Measurements from ENCODE around the gene NPAS3.

NPAS3 gene

GRCh38 chr14:33679025-33679424 lies 740.3 kb downstream of the NPAS3 start:
- H3K27me3 ChIP-seq (ENCODE audit: control insufficient read depth, insufficient read depth, low read length), result no peaks in the 10 kb centered on the region
- peaks cover 2% of the 10 kb centered on the region; the same call in 1 of the 2 replicates for H3K4me1 ChIP-seq (ENCODE audit: control insufficient read depth, insufficient read depth, low read length)
- no peaks in the 10 kb centered on the region for H3K36me3 ChIP-seq (ENCODE audit: control insufficient read depth, insufficient read depth, low read length)
- no peak overlapping the region for H3K4me3 ChIP-seq (ENCODE audit: low read length)
- no peaks in the 10 kb centered on the region for H3K9me3 ChIP-seq (ENCODE audit: control insufficient read depth, insufficient read depth, low read length)
- no peak for DNase-seq (ENCODE audit: low read depth, low spot score)
- no CpG with 5 or more reads among the region's 2 CpGs for WGBS (ENCODE audit: insufficient coverage, insufficient read length)
- H3K27ac ChIP-seq (ENCODE audit: low read length), result no peak overlapping the region

GRCh38 chr14:33679461-33680225 lies 741.0 kb downstream of the NPAS3 start:
- WGBS (ENCODE audit: insufficient coverage, insufficient read length), result 100% methylated on average over 1 of the region's 3 CpGs
- Histone ChIP-seq H3K27me3 (ENCODE audit: control insufficient read depth, insufficient read depth, low read length) (no peaks in the 10 kb centered on the region), H3K4me3 (ENCODE audit: low read length) (no peak overlapping the region), H3K9me3 (ENCODE audit: control insufficient read depth, insufficient read depth, low read length) (no peaks in the 10 kb centered on the region), H3K27ac (ENCODE audit: low read length) (no peak overlapping the region), H3K36me3 (ENCODE audit: control insufficient read depth, insufficient read depth, low read length) (no peaks in the 10 kb centered on the region), H3K4me1 (ENCODE audit: control insufficient read depth, insufficient read depth, low read length) (peaks cover 2% of the 10 kb centered on the region; the same call in 1 of the 2 replicates)
- DNase-seq (ENCODE audit: low read depth, low spot score), result no peak

GRCh38 chr14:33680873-33681272 lies 742.2 kb downstream of the NPAS3 start:
- peaks cover 2% of the 10 kb centered on the region; the same call in 1 of the 2 replicates for H3K4me1 ChIP-seq (ENCODE audit: control insufficient read depth, insufficient read depth, low read length)
- no peaks in the 10 kb centered on the region for H3K36me3 ChIP-seq (ENCODE audit: control insufficient read depth, insufficient read depth, low read length)
- no peak for DNase-seq (ENCODE audit: low read depth, low spot score)
- H3K4me3 ChIP-seq (ENCODE audit: low read length), result no peak overlapping the region
- no peaks in the 10 kb centered on the region for H3K27me3 ChIP-seq (ENCODE audit: control insufficient read depth, insufficient read depth, low read length)
- H3K9me3 ChIP-seq (ENCODE audit: control insufficient read depth, insufficient read depth, low read length), result no peaks in the 10 kb centered on the region
- no peak overlapping the region for H3K27ac ChIP-seq (ENCODE audit: low read length)
- WGBS (ENCODE audit: insufficient coverage, insufficient read length), result no CpG with 5 or more reads among the region's 6 CpGs

- no peak for DNase-seq (ENCODE audit: low read depth, low spot score)
- no CpG with 5 or more reads among the region's 4 CpGs for WGBS (ENCODE audit: insufficient coverage, insufficient read length)
- Histone ChIP-seq H3K36me3 (ENCODE audit: control insufficient read depth, insufficient read depth, low read length) (no peaks in the 10 kb centered on the region), H3K27me3 (ENCODE audit: control insufficient read depth, insufficient read depth, low read length) (no peaks in the 10 kb centered on the region), H3K27ac (ENCODE audit: low read length) (no peak overlapping the region), H3K4me1 (ENCODE audit: control insufficient read depth, insufficient read depth, low read length) (0 out of 2 replicates have a peak, but pooled peaks cover 1% of the 10 kb centered on the region), H3K9me3 (ENCODE audit: control insufficient read depth, insufficient read depth, low read length) (no peaks in the 10 kb centered on the region), H3K4me3 (ENCODE audit: low read length) (no peak overlapping the region)
Observed at GRCh38 chr14:33682760-33683159, 744.1 kb downstream of the NPAS3 start.

- Histone ChIP-seq H3K9me3 (ENCODE audit: control insufficient read depth, insufficient read depth, low read length) (no peaks in the 10 kb centered on the region), H3K36me3 (ENCODE audit: control insufficient read depth, insufficient read depth, low read length) (no peaks in the 10 kb centered on the region), H3K4me3 (ENCODE audit: low read length) (no peak overlapping the region), H3K27me3 (ENCODE audit: control insufficient read depth, insufficient read depth, low read length) (no peaks in the 10 kb centered on the region), H3K27ac (ENCODE audit: low read length) (no peak overlapping the region), H3K4me1 (ENCODE audit: control insufficient read depth, insufficient read depth, low read length) (0 out of 2 replicates have a peak, but pooled peaks cover 1% of the 10 kb centered on the region)
- WGBS (ENCODE audit: insufficient coverage, insufficient read length), result no CpG with 5 or more reads among the region's 9 CpGs
- DNase-seq (ENCODE audit: low read depth, low spot score), result no peak
Observed at GRCh38 chr14:33685026-33685425, 746.3 kb downstream of the NPAS3 start.

- Histone ChIP-seq H3K36me3 (ENCODE audit: control insufficient read depth, insufficient read depth, low read length) (no peaks in the 10 kb centered on the region), H3K27ac (ENCODE audit: low read length) (no peak overlapping the region), H3K4me1 (ENCODE audit: control insufficient read depth, insufficient read depth, low read length) (0 out of 2 replicates have a peak, but pooled peaks cover 1% of the 10 kb centered on the region), H3K4me3 (ENCODE audit: low read length) (no peak overlapping the region), H3K9me3 (ENCODE audit: control insufficient read depth, insufficient read depth, low read length) (no peaks in the 10 kb centered on the region), H3K27me3 (ENCODE audit: control insufficient read depth, insufficient read depth, low read length) (no peaks in the 10 kb centered on the region)
- DNase-seq (ENCODE audit: low read depth, low spot score), result no peak
- WGBS (ENCODE audit: insufficient coverage, insufficient read length), result no CpG with 5 or more reads among the region's 1 CpG
Observed at GRCh38 chr14:33685698-33686097, 747.0 kb downstream of the NPAS3 start.

GRCh38 chr14:33686218-33686617 lies 747.5 kb downstream of the NPAS3 start:
- no peaks in the 10 kb centered on the region for H3K27me3 ChIP-seq (ENCODE audit: control insufficient read depth, insufficient read depth, low read length)
- H3K36me3 ChIP-seq (ENCODE audit: control insufficient read depth, insufficient read depth, low read length), result no peaks in the 10 kb centered on the region
- no peak for DNase-seq (ENCODE audit: low read depth, low spot score)
- 0 out of 2 replicates have a peak, but pooled peaks cover 1% of the 10 kb centered on the region for H3K4me1 ChIP-seq (ENCODE audit: control insufficient read depth, insufficient read depth, low read length)
- no peaks in the 10 kb centered on the region for H3K9me3 ChIP-seq (ENCODE audit: control insufficient read depth, insufficient read depth, low read length)
- WGBS (ENCODE audit: insufficient coverage, insufficient read length), result no CpG with 5 or more reads among the region's 3 CpGs
- H3K27ac ChIP-seq (ENCODE audit: low read length), result no peak overlapping the region
- H3K4me3 ChIP-seq (ENCODE audit: low read length), result no peak overlapping the region

- H3K4me1 ChIP-seq (ENCODE audit: control insufficient read depth, insufficient read depth, low read length), result 0 out of 2 replicates have a peak, but pooled peaks cover 1% of the 10 kb centered on the region
- H3K4me3 ChIP-seq (ENCODE audit: low read length), result no peak overlapping the region
- no peaks in the 10 kb centered on the region for H3K36me3 ChIP-seq (ENCODE audit: control insufficient read depth, insufficient read depth, low read length)
- no peak for DNase-seq (ENCODE audit: low read depth, low spot score)
- H3K9me3 ChIP-seq (ENCODE audit: control insufficient read depth, insufficient read depth, low read length), result no peaks in the 10 kb centered on the region
- no CpG with 5 or more reads among the region's 4 CpGs for WGBS (ENCODE audit: insufficient coverage, insufficient read length)
- no peaks in the 10 kb centered on the region for H3K27me3 ChIP-seq (ENCODE audit: control insufficient read depth, insufficient read depth, low read length)
- no peak overlapping the region for H3K27ac ChIP-seq (ENCODE audit: low read length)
Observed at GRCh38 chr14:33686856-33687255, 748.2 kb downstream of the NPAS3 start.

- no peak for DNase-seq (ENCODE audit: low read depth, low spot score)
- Histone ChIP-seq H3K4me3 (ENCODE audit: low read length) (no peak overlapping the region), H3K9me3 (ENCODE audit: control insufficient read depth, insufficient read depth, low read length) (no peaks in the 10 kb centered on the region), H3K27ac (ENCODE audit: low read length) (no peak overlapping the region), H3K4me1 (ENCODE audit: control insufficient read depth, insufficient read depth, low read length) (no peaks in the 10 kb centered on the region), H3K36me3 (ENCODE audit: control insufficient read depth, insufficient read depth, low read length) (no peaks in the 10 kb centered on the region), H3K27me3 (ENCODE audit: control insufficient read depth, insufficient read depth, low read length) (no peaks in the 10 kb centered on the region)
- no CpG with 5 or more reads among the region's 4 CpGs for whole genome bisulfite sequencing (ENCODE audit: insufficient coverage, insufficient read length)
Observed at GRCh38 chr14:33689680-33690079, 751.0 kb downstream of the NPAS3 start.

GRCh38 chr14:33691907-33692306 lies 753.2 kb downstream of the NPAS3 start:
- WGBS (ENCODE audit: insufficient coverage, insufficient read length), result no CpG with 5 or more reads among the region's 4 CpGs
- Histone ChIP-seq H3K27ac (ENCODE audit: low read length) (no peak overlapping the region), H3K36me3 (ENCODE audit: control insufficient read depth, insufficient read depth, low read length) (no peaks in the 10 kb centered on the region), H3K4me1 (ENCODE audit: control insufficient read depth, insufficient read depth, low read length) (no peaks in the 10 kb centered on the region), H3K4me3 (ENCODE audit: low read length) (no peak overlapping the region), H3K27me3 (ENCODE audit: control insufficient read depth, insufficient read depth, low read length) (no peaks in the 10 kb centered on the region), H3K9me3 (ENCODE audit: control insufficient read depth, insufficient read depth, low read length) (no peaks in the 10 kb centered on the region)
- DNase-seq (ENCODE audit: low read depth, low spot score), result no peak

GRCh38 chr14:33692762-33693161 lies 754.1 kb downstream of the NPAS3 start:
- H3K4me1 ChIP-seq (ENCODE audit: control insufficient read depth, insufficient read depth, low read length), result no peaks in the 10 kb centered on the region
- WGBS (ENCODE audit: insufficient coverage, insufficient read length), result no CpG with 5 or more reads among the region's 2 CpGs
- no peaks in the 10 kb centered on the region for H3K27me3 ChIP-seq (ENCODE audit: control insufficient read depth, insufficient read depth, low read length)
- no peak overlapping the region for H3K27ac ChIP-seq (ENCODE audit: low read length)
- no peaks in the 10 kb centered on the region for H3K9me3 ChIP-seq (ENCODE audit: control insufficient read depth, insufficient read depth, low read length)
- no peaks in the 10 kb centered on the region for H3K36me3 ChIP-seq (ENCODE audit: control insufficient read depth, insufficient read depth, low read length)
- H3K4me3 ChIP-seq (ENCODE audit: low read length), result no peak overlapping the region
- DNase-seq (ENCODE audit: low read depth, low spot score), result no peak
